Measurements from ENCODE around the gene DKK3. TPM values are rescaled to one million over a fixed set of nuclear protein-coding genes. Genes with fewer than 3 reads are reported as not detected.

The DKK3 gene
- polyA plus RNA-seq, 4 donors, result 4.2 to 29.1 (median 6.9) TPM

DNA sequence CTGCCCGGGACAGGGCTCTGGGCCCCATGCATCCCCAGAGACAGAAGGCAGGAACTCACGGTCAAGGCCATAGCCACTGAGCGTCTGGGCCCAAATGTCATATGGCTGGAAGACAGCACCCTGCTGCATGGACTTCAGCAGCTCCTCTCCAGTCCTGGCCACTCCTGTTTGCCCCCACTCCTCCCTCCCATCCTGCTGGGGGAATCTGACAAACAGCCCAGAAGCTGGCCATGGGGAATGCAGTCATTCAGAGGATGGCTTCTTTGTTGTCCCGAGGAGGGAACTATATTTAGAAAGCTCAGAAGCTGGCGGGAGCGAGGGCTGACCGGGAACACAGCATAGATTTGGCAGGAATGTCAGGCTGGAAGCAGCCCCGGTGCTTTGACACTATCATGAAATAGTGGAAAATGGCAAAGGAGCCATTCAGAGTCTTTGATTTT is 35.0 kb downstream of the DKK3 start:
- peaks cover 0 to 22% (median 3%) of the 10 kb centered on the region in 3 donors for H3K4me1 ChIP-seq (ENCODE audit: control insufficient read depth in 3 of 3, insufficient read depth in 2 of 3, low read depth in 1 of 3, low read length in 2 of 3)
- no peaks in the 10 kb centered on the region for H3K36me3 ChIP-seq (ENCODE audit: control insufficient read depth in 3 of 3, insufficient read depth in 2 of 3, low read depth in 1 of 3, low read length in 3 of 3)
- 62 to 79% (median 73%) methylated on average over 8 of the region's 8 CpGs for WGBS, 3 donors
- no peak overlapping the region for H3K4me3 ChIP-seq (ENCODE audit: low read depth in 1 of 3, low read length in 3 of 3)
- H3K27ac ChIP-seq (ENCODE audit: low read depth in 1 of 3, low read length in 2 of 3), result peak overlapping the region in 2 of 3 donors; percentile 52 to 55
- peak in 1 of 2 donors; percentile 10 for DNase-seq
- H3K9me3 ChIP-seq (ENCODE audit: control insufficient read depth in 2 of 2, insufficient read depth in 1 of 2, low read depth in 1 of 2, low read length in 1 of 2), result no peaks in the 10 kb centered on the region
- H3K27me3 ChIP-seq (ENCODE audit: control insufficient read depth in 3 of 3, insufficient read depth in 3 of 3, low read length in 3 of 3), result no peaks in the 10 kb centered on the region
- no peak for FAIRE-seq

DNA sequence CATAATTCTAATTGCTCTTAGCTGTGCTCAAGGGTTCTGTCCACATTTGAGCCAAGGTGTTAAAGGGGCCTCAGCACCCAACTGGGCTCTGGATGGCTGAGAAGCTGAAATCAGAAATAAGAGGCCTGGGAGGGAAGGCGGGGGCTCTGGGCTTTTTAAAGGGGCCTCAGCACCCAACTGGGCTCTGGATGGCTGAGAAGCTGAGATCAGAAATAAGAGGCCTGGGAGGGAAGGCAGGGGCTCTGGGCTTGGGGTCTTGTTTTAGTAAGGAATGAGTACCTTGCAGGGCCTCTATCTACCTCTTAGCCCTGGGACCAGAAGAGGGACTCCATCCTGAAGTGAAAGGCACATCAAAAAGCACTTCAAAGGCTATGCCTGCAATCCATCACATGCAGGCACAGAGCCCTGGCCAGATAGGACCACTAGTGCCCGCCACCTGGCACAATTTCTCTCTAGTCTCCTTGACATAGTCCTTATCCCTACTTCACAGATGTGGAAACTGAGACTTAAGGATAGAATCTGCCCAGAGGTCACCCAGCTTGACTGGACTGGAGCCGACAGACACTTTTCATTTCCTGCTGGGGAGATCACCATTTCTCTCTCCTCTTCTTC is 35.6 kb downstream of the DKK3 start:
- peaks cover 0 to 22% (median 3%) of the 10 kb centered on the region in 3 donors for H3K4me1 ChIP-seq (ENCODE audit: control insufficient read depth in 3 of 3, insufficient read depth in 2 of 3, low read depth in 1 of 3, low read length in 2 of 3)
- FAIRE-seq (no peak), DNase-seq (no peak)
- peak overlapping the region in 2 of 3 donors; percentile 52 to 55 for H3K27ac ChIP-seq (ENCODE audit: low read depth in 1 of 3, low read length in 2 of 3)
- WGBS, 3 donors, result 67 to 85% (median 70%) methylated on average over 3 of the region's 3 CpGs
- no peaks in the 10 kb centered on the region for H3K36me3 ChIP-seq (ENCODE audit: control insufficient read depth in 3 of 3, insufficient read depth in 2 of 3, low read depth in 1 of 3, low read length in 3 of 3)
- no peaks in the 10 kb centered on the region for H3K27me3 ChIP-seq (ENCODE audit: control insufficient read depth in 3 of 3, insufficient read depth in 3 of 3, low read length in 3 of 3)
- no peak overlapping the region for H3K4me3 ChIP-seq (ENCODE audit: low read depth in 1 of 3, low read length in 3 of 3)
- H3K9me3 ChIP-seq (ENCODE audit: control insufficient read depth in 2 of 2, insufficient read depth in 1 of 2, low read depth in 1 of 2, low read length in 1 of 2), result no peaks in the 10 kb centered on the region

DNA sequence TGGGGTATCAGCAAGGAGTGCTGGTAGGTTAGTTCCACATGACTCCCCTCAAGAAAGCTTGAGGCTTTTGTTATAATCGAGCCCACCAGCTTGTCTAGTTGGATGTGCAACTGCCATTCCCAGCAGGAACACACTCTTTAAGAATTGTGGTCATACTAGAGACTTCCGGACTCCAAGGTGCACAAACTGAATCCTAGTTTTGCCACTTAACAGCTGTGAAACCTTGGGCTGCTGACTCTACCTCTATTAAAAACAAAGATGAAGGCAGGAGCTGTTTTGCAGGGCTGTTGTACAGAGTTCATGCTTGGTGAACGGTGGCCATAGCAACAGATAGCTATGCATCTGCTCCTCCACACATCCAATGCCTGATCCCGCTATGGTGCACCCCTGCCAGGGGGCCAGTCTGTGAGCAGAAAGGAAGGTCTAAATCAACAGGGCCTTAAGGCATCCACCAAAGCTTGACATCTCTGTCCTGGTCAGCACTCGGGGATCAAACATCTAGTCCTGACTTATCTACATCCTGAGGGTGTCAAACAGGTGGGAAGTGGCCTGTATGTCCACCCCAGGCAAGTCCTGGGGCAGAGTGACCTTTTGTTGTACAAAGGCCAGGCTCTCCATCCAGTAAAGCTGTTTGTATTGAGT is 36.4 kb downstream of the DKK3 start:
- no peak overlapping the region for H3K4me3 ChIP-seq (ENCODE audit: low read depth in 1 of 3, low read length in 3 of 3)
- WGBS, 3 donors, result 72 to 82% (median 81%) methylated on average over 5 of the region's 5 CpGs
- DNase-seq (no peak), FAIRE-seq (no peak)
- H3K36me3 ChIP-seq (ENCODE audit: control insufficient read depth in 3 of 3, insufficient read depth in 2 of 3, low read depth in 1 of 3, low read length in 3 of 3), result peaks cover 0 to 4% (median 0%) of the 10 kb centered on the region in 3 donors
- no peak overlapping the region for H3K27ac ChIP-seq (ENCODE audit: low read depth in 1 of 3, low read length in 2 of 3)
- H3K27me3 ChIP-seq (ENCODE audit: control insufficient read depth in 3 of 3, insufficient read depth in 3 of 3, low read length in 3 of 3), result no peaks in the 10 kb centered on the region
- H3K4me1 ChIP-seq (ENCODE audit: control insufficient read depth in 3 of 3, insufficient read depth in 2 of 3, low read depth in 1 of 3, low read length in 2 of 3), result peaks cover 0 to 21% (median 3%) of the 10 kb centered on the region in 3 donors
- H3K9me3 ChIP-seq (ENCODE audit: control insufficient read depth in 2 of 2, insufficient read depth in 1 of 2, low read depth in 1 of 2, low read length in 1 of 2), result no peaks in the 10 kb centered on the region

DNA sequence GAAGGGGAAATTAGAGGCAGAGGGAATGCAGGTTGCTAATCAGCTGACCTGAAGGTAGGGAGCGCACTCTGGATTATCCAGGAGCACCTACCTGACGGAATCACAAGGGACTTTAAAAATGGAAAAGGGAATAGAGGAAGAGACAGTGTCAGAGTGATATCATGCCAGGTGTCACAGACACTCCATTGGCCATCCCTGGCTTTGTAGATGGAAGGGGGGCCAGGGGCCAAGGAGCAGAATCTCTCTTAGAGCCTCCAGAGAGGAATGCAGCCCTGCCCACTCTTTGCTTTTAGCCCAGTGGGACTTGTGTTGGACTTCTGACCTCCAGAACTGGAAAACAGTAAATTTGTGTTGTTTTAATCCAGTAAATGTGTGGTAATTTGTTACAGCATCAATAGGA is 37.9 kb downstream of the DKK3 start:
- H3K4me1 ChIP-seq (ENCODE audit: control insufficient read depth in 3 of 3, insufficient read depth in 2 of 3, low read depth in 1 of 3, low read length in 2 of 3), result peaks cover 0 to 8% (median 3%) of the 10 kb centered on the region in 3 donors
- FAIRE-seq, result no peak
- no peak overlapping the region for H3K27ac ChIP-seq (ENCODE audit: low read depth in 1 of 3, low read length in 2 of 3)
- peaks cover 0 to 11% (median 0%) of the 10 kb centered on the region in 3 donors for H3K36me3 ChIP-seq (ENCODE audit: control insufficient read depth in 3 of 3, insufficient read depth in 2 of 3, low read depth in 1 of 3, low read length in 3 of 3)
- no peak overlapping the region for H3K4me3 ChIP-seq (ENCODE audit: low read depth in 1 of 3, low read length in 3 of 3)
- no peaks in the 10 kb centered on the region for H3K9me3 ChIP-seq (ENCODE audit: control insufficient read depth in 2 of 2, insufficient read depth in 1 of 2, low read depth in 1 of 2, low read length in 1 of 2)
- H3K27me3 ChIP-seq (ENCODE audit: control insufficient read depth in 3 of 3, insufficient read depth in 3 of 3, low read length in 3 of 3), result no peaks in the 10 kb centered on the region
- no peak for DNase-seq
- 73 to 100% (median 95%) methylated on average over 2 of the region's 2 CpGs for WGBS, 3 donors

DNA sequence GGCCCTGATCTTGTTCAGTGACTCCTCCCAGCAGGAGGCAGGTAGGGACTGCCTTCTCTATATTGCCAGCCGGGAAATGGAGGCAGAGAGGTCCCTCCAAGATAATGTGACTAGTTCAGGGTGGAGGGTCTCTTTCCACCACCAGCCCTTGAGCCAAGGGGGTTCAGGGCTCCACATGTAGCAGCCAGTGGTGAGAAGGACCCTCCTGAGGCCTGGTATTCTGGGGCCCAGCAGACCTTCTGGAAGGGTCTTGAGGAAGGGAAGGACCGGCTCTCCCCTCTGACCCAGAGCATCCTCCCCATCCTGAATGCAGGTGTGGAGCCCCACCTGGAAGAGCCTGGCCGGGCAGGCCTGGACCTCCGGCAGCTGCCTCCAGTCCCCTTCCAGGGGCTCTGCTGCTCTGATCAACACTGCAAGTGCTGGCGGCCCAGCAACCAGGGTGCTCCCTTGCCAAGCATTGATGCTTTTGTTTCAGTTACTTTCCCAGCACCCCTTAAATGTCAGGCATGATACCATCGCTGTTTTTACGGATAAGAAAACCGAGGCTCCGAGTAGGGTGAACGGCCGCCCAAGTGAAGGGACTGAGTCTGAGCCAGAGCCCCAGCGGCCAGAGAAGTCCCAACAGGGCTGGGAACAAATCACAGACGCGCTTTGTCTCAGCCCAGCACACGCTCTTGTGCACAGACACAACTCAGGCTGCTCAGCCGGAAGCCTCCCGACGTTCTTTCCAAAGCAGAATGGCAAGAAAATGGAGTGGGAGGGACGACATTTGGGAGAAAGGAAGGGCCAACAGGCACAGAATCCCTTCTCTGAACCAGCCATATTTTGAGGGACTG is 38.8 kb downstream of the DKK3 start:
- H3K9me3 ChIP-seq (ENCODE audit: control insufficient read depth in 2 of 2, insufficient read depth in 1 of 2, low read depth in 1 of 2, low read length in 1 of 2), result no peaks in the 10 kb centered on the region
- FAIRE-seq (no peak), DNase-seq (no peak)
- H3K27me3 ChIP-seq (ENCODE audit: control insufficient read depth in 3 of 3, insufficient read depth in 3 of 3, low read length in 3 of 3), result peaks cover 0 to 2% (median 0%) of the 10 kb centered on the region in 3 donors
- H3K4me1 ChIP-seq (ENCODE audit: control insufficient read depth in 3 of 3, insufficient read depth in 2 of 3, low read depth in 1 of 3, low read length in 2 of 3), result peaks cover 0 to 8% (median 3%) of the 10 kb centered on the region in 3 donors
- H3K27ac ChIP-seq (ENCODE audit: low read depth in 1 of 3, low read length in 2 of 3), result no peak overlapping the region
- H3K4me3 ChIP-seq (ENCODE audit: low read depth in 1 of 3, low read length in 3 of 3), result no peak overlapping the region
- H3K36me3 ChIP-seq (ENCODE audit: control insufficient read depth in 3 of 3, insufficient read depth in 2 of 3, low read depth in 1 of 3, low read length in 3 of 3), result peaks cover 0 to 15% (median 0%) of the 10 kb centered on the region in 3 donors
- 89 to 96% (median 90%) methylated on average over 19 of the region's 19 CpGs for WGBS, 3 donors

DNA sequence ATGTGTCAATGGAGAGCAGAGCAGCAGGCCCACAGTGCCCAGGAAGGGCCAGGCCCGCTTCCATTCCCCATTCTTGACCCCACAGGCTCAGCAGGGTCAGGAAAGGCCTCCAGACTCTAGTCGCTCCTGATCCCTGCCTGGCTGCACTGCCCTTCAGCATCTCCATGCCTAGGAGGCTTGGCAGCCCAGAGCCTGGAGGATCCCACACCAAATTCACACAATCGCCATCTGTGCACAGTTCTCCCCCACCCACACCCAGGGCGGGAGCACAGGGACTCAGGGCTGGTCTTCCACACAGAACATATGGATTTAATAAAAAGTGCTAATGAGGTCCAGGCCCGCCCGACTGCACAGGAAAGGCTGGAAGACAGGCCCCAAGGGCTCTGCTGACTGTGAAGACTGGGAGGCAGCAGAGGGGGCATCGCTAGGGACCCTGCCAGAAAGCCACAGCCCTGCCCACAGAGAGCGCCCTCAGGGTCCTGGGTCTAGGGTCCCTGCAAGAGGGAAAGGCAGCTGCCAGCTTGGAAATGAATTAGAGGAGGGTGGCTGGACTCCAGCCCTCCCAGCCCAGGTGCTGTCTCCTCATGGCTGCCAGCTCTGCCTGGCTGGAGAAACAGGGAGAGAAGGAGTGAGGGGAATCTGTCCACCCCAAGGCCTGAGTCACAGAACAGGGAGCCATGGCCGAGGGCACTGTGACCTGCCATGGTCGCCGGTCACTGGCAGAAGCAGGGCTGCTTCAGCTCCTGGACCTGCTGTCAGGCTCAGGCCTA is 39.7 kb downstream of the DKK3 start:
- 77 to 84% (median 80%) methylated on average over 11 of the region's 11 CpGs for WGBS, 3 donors
- no peak for FAIRE-seq
- peaks cover 0 to 8% (median 3%) of the 10 kb centered on the region in 3 donors for H3K4me1 ChIP-seq (ENCODE audit: control insufficient read depth in 3 of 3, insufficient read depth in 2 of 3, low read depth in 1 of 3, low read length in 2 of 3)
- no peaks in the 10 kb centered on the region for H3K9me3 ChIP-seq (ENCODE audit: control insufficient read depth in 2 of 2, insufficient read depth in 1 of 2, low read depth in 1 of 2, low read length in 1 of 2)
- H3K36me3 ChIP-seq (ENCODE audit: control insufficient read depth in 3 of 3, insufficient read depth in 2 of 3, low read depth in 1 of 3, low read length in 3 of 3), result peaks cover 0 to 15% (median 0%) of the 10 kb centered on the region in 3 donors
- peaks cover 0 to 10% (median 0%) of the 10 kb centered on the region in 3 donors for H3K27me3 ChIP-seq (ENCODE audit: control insufficient read depth in 3 of 3, insufficient read depth in 3 of 3, low read length in 3 of 3)
- DNase-seq, result no peak
- no peak overlapping the region for H3K4me3 ChIP-seq (ENCODE audit: low read depth in 1 of 3, low read length in 3 of 3)
- no peak overlapping the region for H3K27ac ChIP-seq (ENCODE audit: low read depth in 1 of 3, low read length in 2 of 3)

DNA sequence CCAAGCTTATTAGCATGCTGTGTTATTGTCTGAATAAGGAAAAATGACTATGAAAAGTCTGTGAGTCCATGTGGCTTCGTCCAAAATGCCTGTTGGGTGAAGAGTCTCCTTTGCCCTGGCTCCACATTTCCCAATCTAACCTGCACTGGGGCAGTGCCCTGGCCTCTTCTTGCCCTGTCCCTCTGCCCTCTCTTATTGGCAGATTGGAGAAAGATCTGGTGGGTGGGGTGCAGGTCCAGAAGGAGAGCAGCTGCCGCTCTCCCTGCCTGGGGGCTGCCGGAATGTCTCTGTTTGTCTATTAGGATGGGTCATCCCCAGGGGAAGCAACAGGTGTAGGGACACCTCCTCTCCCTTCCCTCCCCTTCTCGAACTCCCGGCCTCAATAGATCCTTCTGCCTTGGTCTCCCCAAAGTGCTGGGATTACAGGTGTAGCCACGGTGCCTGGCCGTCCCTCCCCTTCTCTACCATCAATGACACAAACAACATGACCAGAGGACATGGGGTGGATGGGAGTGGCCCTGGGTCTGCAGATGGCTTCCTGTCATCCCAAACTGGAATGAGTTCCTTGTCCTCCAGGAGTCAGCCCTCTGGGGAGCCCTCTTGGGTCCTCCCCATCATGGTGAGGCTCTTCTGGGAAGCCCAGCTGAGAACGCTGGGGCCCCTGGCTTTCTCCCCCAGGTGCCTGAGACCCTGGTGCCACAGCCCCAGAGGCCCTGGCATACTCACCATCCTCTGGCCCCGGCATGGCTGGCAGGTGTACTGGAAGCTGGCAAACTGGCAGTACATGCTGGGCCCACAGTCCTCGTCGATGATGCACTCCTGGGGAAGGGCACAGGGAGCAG is 40.5 kb downstream of the DKK3 start:
- Histone ChIP-seq H3K27me3 (ENCODE audit: control insufficient read depth in 3 of 3, insufficient read depth in 3 of 3, low read length in 3 of 3) (peaks cover 0 to 13% (median 0%) of the 10 kb centered on the region in 3 donors), H3K4me1 (ENCODE audit: control insufficient read depth in 3 of 3, insufficient read depth in 2 of 3, low read depth in 1 of 3, low read length in 2 of 3) (peaks cover 0 to 4% (median 0%) of the 10 kb centered on the region in 3 donors), H3K27ac (ENCODE audit: low read depth in 1 of 3, low read length in 2 of 3) (no peak overlapping the region), H3K4me3 (ENCODE audit: low read depth in 1 of 3, low read length in 3 of 3) (no peak overlapping the region), H3K36me3 (ENCODE audit: control insufficient read depth in 3 of 3, insufficient read depth in 2 of 3, low read depth in 1 of 3, low read length in 3 of 3) (peaks cover 0 to 15% (median 0%) of the 10 kb centered on the region in 3 donors), H3K9me3 (ENCODE audit: control insufficient read depth in 2 of 2, insufficient read depth in 1 of 2, low read depth in 1 of 2, low read length in 1 of 2) (no peaks in the 10 kb centered on the region)
- DNase-seq (no peak), FAIRE-seq (no peak)
- 87 to 93% (median 90%) methylated on average over 11 of the region's 11 CpGs for WGBS, 3 donors

All from small intestine (tissue), 7 donors.